IPS-18c (cell line): ENCODE results near the gene KRTAP10-10.
"Not testable (repeated sequence)": the region's sequence is repeated elsewhere in the genome, so short reads cannot be mapped to it uniquely, and the experiment has no call there.

ENCODE experiments used
- H3K4me3 ChIP-seq: 2 replicates; pipeline ENCODE4 v1.7.0; 2013; ENCODE audit warnings: low read depth, mild to moderate bottlenecking, low read length, moderate library complexity; ENCODE audit not compliant: insufficient read depth
- H3K9me3 ChIP-seq: one replicate; pipeline ENCODE4 v1.6.1; 2013; ENCODE audit warnings: mild to moderate bottlenecking, low read length, moderate library complexity; ENCODE audit not compliant: control insufficient read depth, insufficient read depth

Gene KRTAP10-10, protein sequence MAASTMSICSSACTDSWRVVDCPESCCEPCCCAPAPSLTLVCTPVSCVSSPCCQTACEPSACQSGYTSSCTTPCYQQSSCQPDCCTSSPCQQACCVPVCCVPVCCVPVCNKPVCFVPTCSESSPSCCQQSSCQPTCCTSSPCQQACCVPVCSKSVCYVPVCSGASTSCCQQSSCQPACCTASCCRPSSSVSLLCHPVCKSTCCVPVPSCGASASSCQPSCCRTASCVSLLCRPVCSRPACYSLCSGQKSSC

GRCh38 chr21:44637018-44637850 is at the start of gene KRTAP10-10:
TSS of gene KRTAP10-10 (plus strand) at chr21:44637356. CDS start at chr21:44637418, 62 bp downstream.
- no peak within 1 kb of the TSS for H3K4me3 ChIP-seq
- no peaks in the 10 kb centered on the region for H3K9me3 ChIP-seq

DNA sequence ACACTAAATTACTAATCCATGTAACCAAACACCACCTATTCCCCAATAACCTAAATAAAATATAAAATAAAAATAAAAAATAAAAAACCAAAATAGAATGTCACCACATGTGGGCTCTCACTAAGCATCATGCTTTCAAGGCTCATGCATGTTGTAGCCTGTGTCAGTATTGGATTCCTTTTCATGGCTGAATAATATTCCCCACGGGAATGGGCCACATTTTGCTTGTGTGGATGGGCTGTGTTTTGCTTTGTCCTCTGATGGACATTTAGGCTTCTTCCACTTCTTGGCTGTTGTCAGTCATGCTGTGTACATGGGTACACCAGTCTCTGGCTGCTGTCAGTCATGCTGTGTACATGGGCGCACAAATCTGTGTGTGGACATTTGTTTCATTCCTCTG is 48.1 kb upstream of the KRTAP10-10 start:
- H3K4me3 ChIP-seq = no peak overlapping the region
- H3K9me3 ChIP-seq = no peaks in the 10 kb centered on the region

DNA sequence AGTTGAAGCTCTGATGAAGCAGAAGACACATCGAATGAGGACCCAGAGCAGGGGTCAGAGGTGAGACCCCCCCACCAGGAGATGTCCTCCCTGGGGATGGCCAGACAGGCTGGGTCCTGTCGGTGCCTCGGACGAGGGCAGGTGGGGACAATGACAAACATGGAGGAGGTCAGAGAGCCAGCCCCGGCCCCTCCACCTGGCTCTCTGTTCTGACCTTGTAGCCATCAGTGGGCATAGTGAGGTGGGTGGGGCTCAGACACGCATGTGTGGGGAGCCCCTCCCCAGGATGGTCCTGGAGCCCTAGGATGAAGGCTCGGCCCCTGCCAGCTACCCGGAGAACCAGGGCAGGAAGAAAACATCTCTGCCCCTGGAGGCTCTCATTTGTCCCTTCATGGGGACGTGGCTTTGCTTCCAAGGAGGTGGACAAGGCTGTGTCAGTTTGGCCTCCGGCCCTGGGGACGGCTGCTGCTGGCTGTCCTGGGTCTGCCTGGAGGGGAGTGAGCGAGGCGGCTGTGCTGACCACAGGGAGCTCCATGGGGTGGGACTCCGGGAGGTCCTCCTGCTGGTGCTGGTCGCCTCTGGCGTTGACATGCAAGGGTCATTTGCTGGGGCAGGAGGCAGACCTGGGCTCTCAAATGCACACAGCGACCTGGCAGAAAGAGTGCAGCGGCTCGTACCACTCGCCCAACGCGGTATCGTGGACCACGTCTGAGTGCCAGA is 47.4 kb upstream of the KRTAP10-10 start:
- Histone ChIP-seq H3K4me3 (no peak overlapping the region), H3K9me3 (no peaks in the 10 kb centered on the region)

GRCh38 chr21:44590311-44590721 is 46.8 kb upstream of the KRTAP10-10 start:
- Histone ChIP-seq H3K9me3 (no peaks in the 10 kb centered on the region), H3K4me3 (no peak overlapping the region)

GRCh38 chr21:44590897-44591800 is 46.0 kb upstream of the KRTAP10-10 start:
- H3K9me3 ChIP-seq, H3K4me3 ChIP-seq: not testable (repeated sequence)

- H3K4me3 ChIP-seq, H3K9me3 ChIP-seq: not testable (repeated sequence)
These were observed 45.4 kb upstream of the KRTAP10-10 start for GRCh38 chr21:44591801-44592130.

DNA sequence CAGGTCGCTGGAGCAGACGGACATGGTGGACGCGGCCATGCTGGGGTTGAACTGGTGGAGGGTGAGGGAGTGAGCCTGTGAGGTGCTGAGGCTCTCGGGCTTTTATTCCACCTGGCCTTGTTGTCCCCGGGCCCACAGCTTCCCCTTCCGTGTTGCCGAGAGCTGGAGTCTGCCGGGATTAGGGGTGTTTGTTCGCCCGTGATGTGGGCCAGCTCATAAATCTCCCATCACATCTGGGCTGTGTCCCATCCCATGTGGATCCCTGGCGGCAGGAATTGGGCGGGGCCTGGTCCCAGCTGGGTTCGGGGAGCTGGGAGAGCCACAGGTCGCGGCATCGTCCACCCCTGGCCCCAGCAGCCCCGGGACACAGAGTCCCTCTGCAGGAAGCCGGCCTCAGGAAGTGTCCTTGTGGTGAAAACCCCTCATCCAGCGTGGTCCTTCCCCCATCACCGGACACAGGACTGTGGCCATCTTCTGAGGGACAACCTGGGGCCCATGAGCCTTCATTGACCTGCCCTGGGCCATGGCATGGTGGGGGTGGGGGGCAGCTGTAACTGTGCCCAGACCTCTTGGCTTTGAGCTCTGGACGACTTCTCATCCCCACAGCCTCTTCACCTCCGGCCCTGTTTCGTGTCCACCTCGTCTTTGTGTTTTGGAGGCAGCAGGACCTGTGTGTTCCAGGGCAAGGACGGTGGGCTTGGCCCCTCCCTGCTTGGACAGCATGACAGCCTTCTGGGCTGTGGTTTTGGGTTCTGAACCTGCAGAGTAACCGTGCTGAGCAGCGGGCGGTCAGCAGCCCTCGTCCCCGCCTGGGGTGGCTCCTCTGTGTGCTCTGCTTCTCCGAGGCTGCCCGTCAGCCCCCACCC is 44.5 kb upstream of the KRTAP10-10 start, which contains the start of gene KRTAP10-6:
TSS of gene KRTAP10-6 (minus strand) at position 60 of the 866 bp plus-strand sequence. CDS start at position 39, 21 bp downstream.
- no peak within 1 kb of the TSS for H3K4me3 ChIP-seq

DNA sequence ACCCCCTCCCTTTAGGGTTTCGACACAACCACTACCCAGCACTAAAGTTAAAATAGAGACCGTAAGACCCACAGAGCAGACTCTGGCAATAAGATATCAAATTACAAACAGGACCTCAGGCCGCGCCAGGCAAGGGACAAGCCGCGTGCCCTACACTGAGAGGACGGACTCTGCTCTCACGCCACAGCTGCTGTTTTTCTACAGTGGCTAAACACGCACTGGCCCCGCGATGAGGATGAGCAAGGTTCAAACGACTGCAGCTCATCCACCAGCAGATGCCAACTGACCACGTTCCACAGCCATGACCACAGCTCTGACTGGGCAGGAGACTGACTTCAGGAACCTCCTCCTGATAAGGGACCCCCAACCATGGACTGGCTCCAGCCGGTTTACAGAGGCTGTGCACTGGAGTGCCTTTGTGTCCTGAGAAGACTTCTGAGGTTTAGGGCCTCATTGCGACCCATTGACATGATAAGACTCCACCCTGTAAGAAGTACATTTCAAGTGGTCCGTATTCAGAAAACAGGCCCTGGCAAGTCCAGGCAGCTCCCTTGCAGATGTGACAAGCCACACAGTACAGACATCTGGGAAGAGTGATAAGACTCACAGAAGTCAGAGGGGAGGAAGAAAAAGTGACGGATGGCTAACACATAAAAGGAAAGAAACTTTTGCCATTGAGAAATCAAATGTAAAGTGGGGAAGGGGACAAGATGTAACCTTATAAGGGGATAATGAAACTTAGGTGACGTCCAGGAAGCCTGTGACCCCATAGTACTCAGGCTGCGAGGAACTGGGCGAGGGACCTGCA is 43.4 kb upstream of the KRTAP10-10 start:
- Histone ChIP-seq H3K9me3 (no peaks in the 10 kb centered on the region), H3K4me3 (no peak overlapping the region)

More for the DNA sequence above, 44.5 kb upstream of the KRTAP10-10 start, which contains the start of gene KRTAP10-6:
- H3K9me3 ChIP-seq = no peaks in the 10 kb centered on the region

GRCh38 chr21:44594406-44594916 is 42.7 kb upstream of the KRTAP10-10 start:
- Histone ChIP-seq H3K9me3 (no peaks in the 10 kb centered on the region), H3K4me3 (no peak overlapping the region)

- H3K9me3 ChIP-seq = no peaks in the 10 kb centered on the region
- no peak overlapping the region for H3K4me3 ChIP-seq
These were observed 41.6 kb upstream of the KRTAP10-10 start for GRCh38 chr21:44595524-44595923.

- no peak overlapping the region for H3K4me3 ChIP-seq
- no peaks in the 10 kb centered on the region for H3K9me3 ChIP-seq
These were observed 41.0 kb upstream of the KRTAP10-10 start for GRCh38 chr21:44596068-44596725.

- Histone ChIP-seq H3K9me3 (no peaks in the 10 kb centered on the region), H3K4me3 (no peak overlapping the region)
These were observed 39.1 kb upstream of the KRTAP10-10 start for GRCh38 chr21:44598061-44598460.

GRCh38 chr21:44599264-44600029 is 37.7 kb upstream of the KRTAP10-10 start:
- Histone ChIP-seq H3K4me3 (no peak overlapping the region), H3K9me3 (no peaks in the 10 kb centered on the region)
